H1 (cell line): ENCODE results near the gene RBAK. TPM values are rescaled to one million over a fixed set of nuclear protein-coding genes. Genes with fewer than 3 reads are reported as not detected.

Experiments
- CTCF ChIA-PET: fragments of 300-600 bp; sonication (Branson Sonifier 250); formaldehyde crosslinking; loops from one replicate; lab custom pipeline; 2021; ENCODE audit not compliant: partially characterized antibody; lab: Charles Lee
- POLR2A ChIA-PET: fragments of 300-600 bp; sonication (Branson Sonifier 250); formaldehyde crosslinking; loops from one replicate; lab custom pipeline; 2021; ENCODE audit warnings: inconsistent platforms; ENCODE audit not compliant: partially characterized antibody; lab: Charles Lee
- DNase-seq, 2 experiments: peaks; one replicate each; pipeline versions ENCODE4 v3.0.0 to v3.0.0-alpha.2; 2010 to 2022; ENCODE audit warnings: low spot score in 2 of 2, low read depth in 1 of 2, mixed read lengths in 1 of 2
- FAIRE-seq: peaks from 2 replicates; lab custom pipeline; 2011; peaks lifted over from hg19 to GRCh38; lab: Jason Lieb, UNC
- H2AFZ ChIP-seq: 2 replicates; pipeline ENCODE4 v1.8.1; 2012; ENCODE audit warnings: low read length, inconsistent platforms
- H2AK5ac ChIP-seq: 2 replicates; pipeline ENCODE4 v1.6.1; 2013; ENCODE audit warnings: low read depth, low read length
- H2BK120ac ChIP-seq: replicated peaks from 2 replicates; pipeline ENCODE3; 2013; ENCODE audit warnings: low read depth, low read length, inconsistent platforms
- H2BK12ac ChIP-seq: 2 replicates; pipeline ENCODE4 v1.6.1; 2013; ENCODE audit warnings: low read depth, low read length
- H2BK15ac ChIP-seq: 2 replicates; pipeline ENCODE4 v1.6.1; 2013; ENCODE audit warnings: low read length
- H2BK20ac ChIP-seq: 2 replicates; pipeline ENCODE4 v1.6.1; 2013; ENCODE audit warnings: low read length
- H2BK5ac ChIP-seq: 2 replicates; pipeline ENCODE4 v1.6.1; 2013; ENCODE audit warnings: low read depth, low read length
- H3K14ac ChIP-seq: 2 replicates; pipeline ENCODE4 v1.6.1; 2013; ENCODE audit warnings: inconsistent platforms; ENCODE audit not compliant: insufficient read length
- H3K18ac ChIP-seq: 2 replicates; pipeline ENCODE4 v1.6.1; 2013; ENCODE audit warnings: low read length; ENCODE audit errors: extremely low read depth
- H3K23ac ChIP-seq: 2 replicates; pipeline ENCODE4 v1.6.1; 2013; ENCODE audit warnings: inconsistent platforms; ENCODE audit not compliant: insufficient read length
- H3K23me2 ChIP-seq: 2 replicates; pipeline ENCODE4 v1.6.1; 2013; ENCODE audit warnings: low read depth, low read length
- H3K27ac ChIP-seq: 2 replicates; pipeline ENCODE4 v1.6.1; 2011; ENCODE audit warnings: low read depth, low read length, inconsistent platforms
- H3K27me3 ChIP-seq, 4 experiments: replicated peaks in 1 of 4; 1 replicate in 1 of 4; 2 replicates in 3 of 4; pipeline versions ENCODE4 v1.6.1 to v1.8.1; 2011 to 2013; ENCODE audit warnings: low read length in 3 of 4, mild to moderate bottlenecking in 3 of 4, inconsistent platforms in 2 of 4, mixed read lengths in 2 of 4, moderate library complexity in 1 of 4; ENCODE audit not compliant: control insufficient read depth in 3 of 4, insufficient read depth in 3 of 4; ENCODE audit errors: extremely low read depth in 1 of 4
- H3K36me3 ChIP-seq, 4 experiments: 2 replicates each; pipeline versions ENCODE4 v1.6.1 to v1.8.1; 2011 to 2013; ENCODE audit warnings: mild to moderate bottlenecking in 4 of 4, low read length in 3 of 4, moderate library complexity in 2 of 4, control low read depth in 1 of 4, inconsistent platforms in 1 of 4; ENCODE audit not compliant: insufficient read depth in 4 of 4, control insufficient read depth in 2 of 4
- H3K4ac ChIP-seq: replicated peaks from 2 replicates; pipeline ENCODE3; 2013; ENCODE audit warnings: low read length, low read depth, mixed read lengths, inconsistent platforms; ENCODE audit not compliant: insufficient read length
- H3K4me1 ChIP-seq, 4 experiments: replicated peaks in 1 of 4; 1 replicate in 1 of 4; 2 replicates in 3 of 4; pipeline versions ENCODE4 v1.6.1 to v1.8.1; 2011 to 2013; ENCODE audit warnings: low read length in 3 of 4, inconsistent platforms in 2 of 4, mixed read lengths in 1 of 4; ENCODE audit not compliant: insufficient read depth in 4 of 4, control insufficient read depth in 3 of 4
- H3K4me2 ChIP-seq, 2 experiments: 2 replicates each; pipeline versions ENCODE4 v1.6.1 to v1.8.1; 2011 to 2013; ENCODE audit warnings: low read depth in 2 of 2, low read length in 2 of 2, control low read depth in 1 of 2, inconsistent platforms in 1 of 2, mild to moderate bottlenecking in 1 of 2; ENCODE audit not compliant: insufficient read depth in 1 of 2
- H3K4me3 ChIP-seq, 4 experiments: fragments of 200-600, 300-600 bp in 1 of 4; sonication (generic), shearing (Covaris generic), sonication (Bioruptor Twin) in 1 of 4; 2 replicates each; pipeline versions ENCODE4 v1.5.1 to v1.8.1; 2011 to 2016; ENCODE audit warnings: low read length in 4 of 4, low read depth in 3 of 4, control low read depth in 2 of 4, inconsistent platforms in 2 of 4, mild to moderate bottlenecking in 2 of 4, mixed read lengths in 1 of 4, moderate library complexity in 1 of 4; ENCODE audit not compliant: insufficient read depth in 2 of 4; ENCODE audit errors: extremely low read depth in 1 of 4
- H3K56ac ChIP-seq: replicated peaks from 2 replicates; pipeline ENCODE3; 2013; ENCODE audit warnings: low read depth, mild to moderate bottlenecking, mixed read lengths, low read length, inconsistent platforms; ENCODE audit not compliant: insufficient read length
- H3K79me1 ChIP-seq: 2 replicates; pipeline ENCODE4 v1.6.1; 2013; ENCODE audit warnings: low read depth, low read length, control low read depth
- H3K79me2 ChIP-seq, 2 experiments: 2 replicates each; pipeline versions ENCODE4 v1.6.1 to v1.8.1; 2012 to 2013; ENCODE audit warnings: low read length in 2 of 2, mild to moderate bottlenecking in 2 of 2, inconsistent platforms in 1 of 2; ENCODE audit not compliant: insufficient read depth in 2 of 2, control insufficient read depth in 1 of 2
- H3K9ac ChIP-seq, 4 experiments: replicated peaks in 1 of 4; 1 replicate in 1 of 4; 2 replicates in 3 of 4; pipeline versions ENCODE4 v1.6.1 to v1.8.1; 2011 to 2013; ENCODE audit warnings: low read depth in 3 of 4, low read length in 3 of 4, control low read depth in 2 of 4, mild to moderate bottlenecking in 2 of 4, moderate library complexity in 2 of 4, inconsistent platforms in 1 of 4; ENCODE audit errors: extremely low read depth in 1 of 4
- H3K9me3 ChIP-seq, 2 experiments: 2 replicates each; pipeline versions ENCODE4 v1.6.1 to v1.8.1; 2012 to 2013; ENCODE audit warnings: mild to moderate bottlenecking in 2 of 2, moderate library complexity in 2 of 2, control low read depth in 1 of 2, inconsistent platforms in 1 of 2, low read depth in 1 of 2, low read length in 1 of 2, mixed read lengths in 1 of 2; ENCODE audit not compliant: insufficient read depth in 2 of 2
- H4K20me1 ChIP-seq, 2 experiments: replicated peaks in 1 of 2; 2 replicates each; pipeline versions ENCODE3 to v1.8.1; 2011 to 2013; ENCODE audit warnings: inconsistent platforms in 2 of 2, low read length in 2 of 2, mild to moderate bottlenecking in 1 of 2; ENCODE audit not compliant: insufficient read depth in 2 of 2, control insufficient read depth in 1 of 2
- H4K5ac ChIP-seq: 2 replicates; pipeline ENCODE4 v1.6.1; 2013; ENCODE audit warnings: low read length, low read depth, mixed read lengths, inconsistent platforms; ENCODE audit not compliant: insufficient read length
- H4K8ac ChIP-seq: 2 replicates; pipeline ENCODE4 v1.8.0; 2013; ENCODE audit warnings: mild to moderate bottlenecking, moderate library complexity, low read length, inconsistent platforms; ENCODE audit not compliant: insufficient read depth; ENCODE audit errors: extremely low read depth
- H4K91ac ChIP-seq: replicated peaks from 2 replicates; pipeline ENCODE3; 2013; ENCODE audit warnings: low read length, mixed read lengths, inconsistent platforms; ENCODE audit not compliant: insufficient read length
- BACH1 ChIP-seq: IDR thresholded peaks from 2 replicates; pipeline ENCODE4 v1.6.1; 2012; ENCODE audit warnings: low read length, improper control_type of control experiment
- CHD1 ChIP-seq: IDR thresholded peaks from 2 replicates; pipeline ENCODE4 v1.6.1; 2012; ENCODE audit warnings: low read depth, low read length, improper control_type of control experiment
- CREB1 ChIP-seq: IDR thresholded peaks from 2 replicates; pipeline ENCODE4 v1.6.1; 2012; ENCODE audit warnings: inconsistent platforms
- EP300 ChIP-seq, 2 experiments: IDR thresholded peaks; 1 replicate in 1 of 2; 2 replicates in 1 of 2; pipeline ENCODE4 v1.6.1; 2011 to 2012; ENCODE audit warnings: low read depth in 2 of 2, low read length in 2 of 2, mild to moderate bottlenecking in 2 of 2, borderline replicate concordance in 1 of 2, inconsistent platforms in 1 of 2, moderate library complexity in 1 of 2
- EZH2 ChIP-seq: fragments of 200-600 bp; sonication (generic); IDR thresholded peaks from 2 replicates; pipeline ENCODE4 v1.7.1; 2012; ENCODE audit warnings: low read depth, mild to moderate bottlenecking, moderate library complexity, low read length, inconsistent platforms; ENCODE audit not compliant: severe bottlenecking
- GABPA ChIP-seq: IDR thresholded peaks from 2 replicates; pipeline ENCODE4 v1.6.1; 2011; ENCODE audit warnings: mild to moderate bottlenecking, low read length, moderate library complexity, borderline replicate concordance; ENCODE audit not compliant: insufficient read depth
- KDM4A ChIP-seq: IDR thresholded peaks from one replicate; pipeline ENCODE4 v1.7.1; 2012; ENCODE audit warnings: low read depth, mild to moderate bottlenecking, moderate library complexity, low read length, inconsistent platforms; ENCODE audit not compliant: severe bottlenecking
- POLR2A ChIP-seq, 2 experiments: IDR thresholded peaks; 1 replicate in 1 of 2; 2 replicates in 1 of 2; pipeline ENCODE4 v1.6.1; 2011; ENCODE audit warnings: low read depth in 2 of 2, low read length in 2 of 2, mild to moderate bottlenecking in 2 of 2; ENCODE audit errors: control extremely low read depth in 1 of 2
- POU5F1 ChIP-seq: IDR thresholded peaks from 2 replicates; pipeline ENCODE4 v1.6.1; 2011; ENCODE audit warnings: low read depth, mild to moderate bottlenecking, low read length, moderate library complexity
- RBBP5 ChIP-seq: IDR thresholded peaks from 2 replicates; pipeline ENCODE4 v1.7.1; 2012; ENCODE audit warnings: low read depth, mild to moderate bottlenecking, inconsistent platforms, low read length, moderate library complexity, borderline replicate concordance
- SAP30 ChIP-seq: fragments of 300-600 bp; sonication (generic); IDR thresholded peaks from 2 replicates; pipeline ENCODE4 v1.7.1; 2012; ENCODE audit warnings: low read length, moderate library complexity, mild to moderate bottlenecking, inconsistent platforms; ENCODE audit not compliant: insufficient read depth, insufficient replicate concordance
- TAF7 ChIP-seq: optimal IDR thresholded peaks from 2 replicates; pipeline ENCODE3; 2011; ENCODE audit warnings: low read depth, mild to moderate bottlenecking, inconsistent platforms, low read length, moderate library complexity, borderline replicate concordance
- TCF12 ChIP-seq: IDR thresholded peaks from 2 replicates; pipeline ENCODE4 v1.6.1; 2011; ENCODE audit warnings: low read depth, mild to moderate bottlenecking, low read length
- TEAD4 ChIP-seq: IDR thresholded peaks from 2 replicates; pipeline ENCODE4 v1.6.1; 2012; ENCODE audit warnings: low read depth, low read length, inconsistent platforms, mixed read lengths
- WGBS, 2 experiments: shearing (Covaris generic) in 1 of 2; methylation state at CpG; one replicate each; pipeline versions ENCODE4 v1.1.6 to v1.1.7; 2013 to 2015; ENCODE audit warnings: low lambda C conversion rate in 2 of 2, mixed read lengths in 2 of 2, inconsistent platforms in 1 of 2, low coverage in 1 of 2, missing lambda C conversion rate in 1 of 2; ENCODE audit not compliant: insufficient replicate concordance in 2 of 2, insufficient coverage in 1 of 2, insufficient read length in 1 of 2; ENCODE audit errors: extremely low coverage in 1 of 2, missing lambda C conversion rate in 1 of 2; 5-methylcytosine and 5-hydroxymethylcytosine counted together
- polyA plus RNA-seq, 7 experiments: library from polyadenylated mRNA; depleted of rRNA in 3 of 7; stranded (reverse) in 5 of 7; unstranded in 2 of 7; fragments of >200 nt in 5 of 7; fragments of 200-250 nt in 2 of 7; gene quantifications; 1 replicate in 5 of 7; 2 replicates in 1 of 7; 4 replicates in 1 of 7; pipeline versions ENCODE4 v1.2.1 to v1.2.3, GENCODE V29; 2011 to 2013; ENCODE audit warnings: missing spikeins in 2 of 7, mixed read lengths in 2 of 7
- total RNA-seq: library from RNA; stranded (reverse); fragmentation: NEBNext Ultra II Directional; extraction: Animal tissue kit (Norgen Biotek cat#: 25700); gene quantifications from 2 replicates; pipeline ENCODE4 v1.2.1, GENCODE V29; 2021
- TF ChIP-seq, protein P1 (sequence below): IDR thresholded peaks from 2 replicates; pipeline ENCODE4 v1.6.1; 2011; ENCODE audit warnings: low read depth, mild to moderate bottlenecking, low read length; ENCODE audit not compliant: insufficient read depth

The RBAK gene
- total and polyA plus RNA-seq, 2 of the 8 experiments (the other 6 are each of a cell fraction or from before 2014, with no cell fraction given), result 1.9 to 18.2 TPM

DNA sequence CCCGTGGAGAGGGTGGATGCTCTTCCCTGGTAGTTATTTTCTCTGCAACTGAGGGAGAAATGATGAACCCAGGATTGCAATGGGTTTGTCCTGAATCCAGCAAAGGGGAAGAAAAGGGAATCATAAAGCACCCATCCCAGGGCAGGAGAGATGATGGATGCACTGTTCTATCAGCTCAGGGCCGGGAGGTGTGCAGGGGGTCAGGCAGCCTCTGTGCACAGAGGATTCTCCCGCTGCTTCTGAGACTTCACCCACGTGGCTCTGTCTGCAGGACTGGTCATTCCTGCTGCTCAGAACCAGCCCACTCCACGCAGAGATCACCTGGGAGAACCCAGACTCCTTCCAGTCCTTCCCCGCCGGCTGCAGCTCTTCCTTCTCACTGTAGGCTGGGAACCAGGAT, 70.7 kb downstream of the RBAK start:
- Histone ChIP-seq H2BK20ac (no peak overlapping the region), H3K23ac (no peak overlapping the region), H2AK5ac (no peak overlapping the region), H3K27me3 (no peaks in the 10 kb centered on the region), H3K4me2 (no peak overlapping the region), H3K36me3 (no peaks in the 10 kb centered on the region), H3K9me3 (peaks cover 16 to 37% of the 10 kb centered on the region in 2 experiments), H3K4ac (no peak overlapping the region), H3K79me2 (no peaks in the 10 kb centered on the region), H2AFZ (no peak overlapping the region), H3K9ac (no peak overlapping the region), H3K27ac (no peak overlapping the region), H2BK15ac (no peak overlapping the region), H2BK5ac (no peak overlapping the region), H4K5ac (no peak overlapping the region), H3K56ac (no peak overlapping the region), H2BK120ac (no peak overlapping the region), H3K14ac (no peak overlapping the region), H4K8ac (no peak overlapping the region), H3K23me2 (no peaks in the 10 kb centered on the region), H2BK12ac (no peak overlapping the region), H3K18ac (no peak overlapping the region), H3K4me3 (no peak overlapping the region), H4K20me1 (no peaks in the 10 kb centered on the region), H3K4me1 (no peaks in the 10 kb centered on the region), H4K91ac (no peak overlapping the region), H3K79me1 (no peaks in the 10 kb centered on the region)
- DNase-seq (no peak), FAIRE-seq (no peak)
- ChIA-PET POLR2A (no interaction called here), CTCF (interaction anchor here (1.1 to 1.7 kb wide), 2 partner anchors 10 to 12 kb away, joined by 3 read pairs; no protein-coding TSS in a partner anchor)
- WGBS, 2 experiments, result 75% methylated on average over 7 of the region's 7 CpGs; no CpG with 5 or more reads in 1 of the 2 experiments
- TF ChIP-seq TEAD4 (no peak), CREB1 (no peak), BACH1 (no peak), POU5F1 (no peak), KDM4A (no peak), TCF12 (no peak), GABPA (no peak), TAF7 (no peak), CHD1 (no peak), EP300 (IDR thresholded peaks at IDR 0.05; ENCODE audit: borderline replicate concordance in 1 of 2, low read depth in 2 of 2, low read length in 2 of 2) (no peak), EZH2 (no peak), RBBP5 (no peak), SAP30 (no peak), POLR2A (IDR thresholded peaks at IDR 0.05; ENCODE audit: control extremely low read depth in 1 of 2, low read depth in 2 of 2, low read length in 2 of 2) (no peak)
- TF ChIP-seq, protein P1, sequence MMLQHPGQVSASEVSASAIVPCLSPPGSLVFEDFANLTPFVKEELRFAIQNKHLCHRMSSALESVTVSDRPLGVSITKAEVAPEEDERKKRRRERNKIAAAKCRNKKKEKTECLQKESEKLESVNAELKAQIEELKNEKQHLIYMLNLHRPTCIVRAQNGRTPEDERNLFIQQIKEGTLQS, result no peak
